Stimulated activated CD8-positive, alpha-beta memory T cell treated with anti-CD3 and anti-CD28 coated beads, Interleukin-12 subunit alpha, Interleukin-12 subunit beta, amount 100 ng/mL, for 4 hours (primary cell): ENCODE measurements around the gene BAZ2B.
"Not testable (repeated sequence)": the region's sequence is repeated elsewhere in the genome, so short reads cannot be mapped to it uniquely, and the experiment has no call there.

Experiments
- DNase-seq: peaks from one replicate; pipeline ENCODE4 v3.0.0-alpha.2; 2020; ENCODE audit warnings: low read depth

The BAZ2B gene, protein sequence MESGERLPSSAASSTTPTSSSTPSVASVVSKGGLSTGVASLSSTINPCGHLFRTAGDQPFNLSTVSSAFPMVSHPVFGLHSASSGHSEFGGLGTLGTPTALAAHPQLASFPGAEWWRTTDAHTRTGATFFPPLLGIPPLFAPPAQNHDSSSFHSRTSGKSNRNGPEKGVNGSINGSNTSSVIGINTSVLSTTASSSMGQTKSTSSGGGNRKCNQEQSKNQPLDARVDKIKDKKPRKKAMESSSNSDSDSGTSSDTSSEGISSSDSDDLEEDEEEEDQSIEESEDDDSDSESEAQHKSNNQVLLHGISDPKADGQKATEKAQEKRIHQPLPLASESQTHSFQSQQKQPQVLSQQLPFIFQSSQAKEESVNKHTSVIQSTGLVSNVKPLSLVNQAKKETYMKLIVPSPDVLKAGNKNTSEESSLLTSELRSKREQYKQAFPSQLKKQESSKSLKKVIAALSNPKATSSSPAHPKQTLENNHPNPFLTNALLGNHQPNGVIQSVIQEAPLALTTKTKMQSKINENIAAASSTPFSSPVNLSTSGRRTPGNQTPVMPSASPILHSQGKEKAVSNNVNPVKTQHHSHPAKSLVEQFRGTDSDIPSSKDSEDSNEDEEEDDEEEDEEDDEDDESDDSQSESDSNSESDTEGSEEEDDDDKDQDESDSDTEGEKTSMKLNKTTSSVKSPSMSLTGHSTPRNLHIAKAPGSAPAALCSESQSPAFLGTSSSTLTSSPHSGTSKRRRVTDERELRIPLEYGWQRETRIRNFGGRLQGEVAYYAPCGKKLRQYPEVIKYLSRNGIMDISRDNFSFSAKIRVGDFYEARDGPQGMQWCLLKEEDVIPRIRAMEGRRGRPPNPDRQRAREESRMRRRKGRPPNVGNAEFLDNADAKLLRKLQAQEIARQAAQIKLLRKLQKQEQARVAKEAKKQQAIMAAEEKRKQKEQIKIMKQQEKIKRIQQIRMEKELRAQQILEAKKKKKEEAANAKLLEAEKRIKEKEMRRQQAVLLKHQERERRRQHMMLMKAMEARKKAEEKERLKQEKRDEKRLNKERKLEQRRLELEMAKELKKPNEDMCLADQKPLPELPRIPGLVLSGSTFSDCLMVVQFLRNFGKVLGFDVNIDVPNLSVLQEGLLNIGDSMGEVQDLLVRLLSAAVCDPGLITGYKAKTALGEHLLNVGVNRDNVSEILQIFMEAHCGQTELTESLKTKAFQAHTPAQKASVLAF (N-terminal part only)

DNA sequence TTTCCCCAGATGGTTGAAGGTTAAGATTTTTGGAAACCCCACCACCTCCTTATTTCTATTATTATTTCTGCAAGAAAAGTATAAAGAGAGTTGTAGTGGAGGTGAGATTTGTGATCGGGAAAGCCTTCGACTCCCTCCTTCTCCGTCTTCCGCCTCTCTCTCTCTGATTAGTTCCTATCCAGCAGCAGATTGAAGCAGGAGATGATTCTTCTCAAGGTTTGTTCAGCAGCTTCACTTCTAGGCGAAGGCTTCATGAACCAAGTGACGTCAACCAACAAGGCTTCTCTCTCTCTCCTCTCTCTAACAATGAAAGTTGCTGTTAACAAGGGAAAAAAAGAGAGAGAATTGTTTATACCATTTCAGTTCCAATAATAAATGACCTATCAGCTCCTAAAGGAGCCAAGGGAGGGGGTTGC, at the start of gene BAZ2B:
BAZ2B (minus strand) TSS at position 263 of the 416 bp plus-strand sequence. CDS start 137,829 bp downstream, outside the sequence.
- no peak for DNase-seq

DNA sequence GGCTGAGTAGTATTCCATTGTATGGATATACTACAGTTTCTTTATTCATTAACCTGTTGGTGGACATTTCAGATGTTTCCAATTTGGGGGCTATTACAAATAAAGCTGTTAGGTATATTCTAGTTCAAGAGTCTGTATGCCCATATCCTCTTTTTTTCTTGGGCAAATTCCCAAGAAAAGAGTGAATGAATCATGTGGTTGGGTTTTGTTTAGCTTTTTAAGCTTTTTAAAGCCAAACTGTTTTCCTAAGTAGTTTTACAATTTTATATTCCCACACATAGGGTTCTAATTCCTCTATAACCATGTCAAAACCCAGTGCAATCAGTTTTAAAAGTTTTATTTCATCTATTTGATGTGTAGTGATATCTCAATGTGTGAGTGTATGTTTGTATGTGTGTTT, 44.9 kb upstream of the BAZ2B start:
- DNase-seq, result no peak

DNA sequence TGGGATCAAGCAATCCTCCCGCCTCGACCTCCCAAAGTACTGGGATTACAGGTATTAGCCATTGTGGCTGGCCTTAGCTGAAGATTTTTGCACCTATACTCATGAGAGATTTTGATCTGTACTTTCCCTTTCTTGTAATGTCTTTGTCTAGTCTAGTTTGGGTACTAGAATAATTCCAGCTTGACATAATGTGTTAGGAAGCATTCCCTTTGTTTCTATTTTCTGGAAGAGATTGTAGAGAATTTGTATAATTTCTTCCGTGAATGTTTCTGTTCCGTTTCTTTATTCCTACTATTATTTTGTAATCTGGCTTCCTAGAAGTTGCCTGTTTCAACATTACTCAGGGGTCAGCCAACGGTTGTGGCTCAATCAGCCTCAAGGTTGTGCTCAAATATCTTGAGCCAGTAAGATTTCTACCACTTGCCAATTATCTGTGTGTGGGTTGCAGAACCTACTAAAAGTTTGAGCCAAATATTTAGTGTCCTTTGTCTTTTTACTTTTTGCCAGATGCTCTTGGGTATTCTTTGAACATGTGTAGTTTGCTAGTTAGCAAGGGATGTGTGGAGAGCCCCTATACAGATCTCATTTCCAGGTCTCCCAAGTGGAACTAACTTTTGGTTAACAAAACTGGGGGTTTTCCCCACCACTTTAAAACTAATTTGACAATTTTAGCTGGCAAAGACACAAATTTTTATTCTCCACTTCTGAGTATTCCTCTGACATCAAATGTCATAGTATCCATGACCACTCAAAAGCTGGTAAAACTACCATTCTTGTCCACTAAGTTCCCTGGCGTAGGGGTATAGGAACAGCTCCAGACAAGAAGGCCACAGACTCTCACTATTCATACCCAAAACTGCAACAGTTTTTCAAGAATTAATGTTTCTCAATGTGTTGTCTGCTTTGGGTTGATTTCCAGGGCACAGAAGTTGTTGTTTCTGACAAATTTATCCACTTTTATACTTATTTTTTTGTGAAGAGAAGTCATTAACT, 42.8 kb upstream of the BAZ2B start:
- no peak for DNase-seq

DNA sequence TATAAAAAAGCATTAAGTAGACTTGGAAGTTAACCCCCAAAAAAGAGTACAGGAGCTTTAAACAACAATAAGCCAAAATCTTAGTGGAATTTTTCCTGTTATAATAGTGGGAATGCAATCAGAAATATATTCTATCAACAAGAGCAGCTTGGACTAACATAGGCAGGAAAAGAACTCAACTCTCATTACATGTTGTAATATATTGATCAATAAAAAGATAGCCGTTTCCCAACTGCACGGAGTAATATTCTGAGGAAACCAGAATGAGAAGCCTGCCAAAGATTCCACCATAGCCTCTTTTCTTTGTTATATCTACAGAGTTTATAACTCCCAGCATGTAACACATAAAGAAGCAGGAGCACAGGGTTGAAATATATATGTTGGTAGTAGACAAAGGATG, 37.6 kb upstream of the BAZ2B start:
- no peak for DNase-seq

DNA sequence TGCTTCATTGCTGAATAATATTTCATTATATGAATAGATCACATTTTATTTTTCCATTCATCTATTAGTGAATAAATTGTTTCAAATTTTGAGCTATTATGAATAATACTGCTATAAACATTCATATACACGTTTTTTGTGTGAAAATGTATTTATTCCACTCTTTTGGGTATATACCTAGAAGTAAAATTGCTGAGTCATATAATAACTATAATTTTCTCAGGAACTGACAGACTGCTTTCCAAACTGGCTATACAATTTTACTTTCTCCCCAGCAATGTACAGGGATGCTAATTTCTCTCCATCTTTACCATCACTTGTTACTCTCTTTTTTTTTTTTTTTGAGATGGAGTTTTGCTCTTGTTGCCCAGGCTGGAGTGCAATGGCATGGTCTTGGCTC, 35.5 kb upstream of the BAZ2B start:
- no peak for DNase-seq

DNA sequence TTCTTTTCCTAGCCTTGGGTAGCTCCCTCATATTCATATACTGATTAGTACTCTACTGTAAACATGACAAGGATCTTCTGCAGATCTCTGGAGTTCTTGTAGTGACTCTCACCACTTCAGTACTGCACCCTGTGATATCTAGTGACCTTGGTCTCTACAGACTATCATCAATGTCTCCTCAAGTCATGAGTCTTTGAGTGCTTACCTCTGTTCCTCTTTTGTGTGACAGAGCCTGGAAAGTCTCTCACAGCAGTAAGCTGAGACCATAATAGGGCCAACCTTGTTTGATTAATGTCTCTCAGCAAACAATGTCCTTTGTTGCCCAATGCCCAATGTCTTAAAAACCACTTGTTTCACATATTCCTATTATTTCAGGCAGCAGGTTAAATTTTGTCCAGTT, 34.2 kb upstream of the BAZ2B start:
- DNase-seq, result no peak

DNA sequence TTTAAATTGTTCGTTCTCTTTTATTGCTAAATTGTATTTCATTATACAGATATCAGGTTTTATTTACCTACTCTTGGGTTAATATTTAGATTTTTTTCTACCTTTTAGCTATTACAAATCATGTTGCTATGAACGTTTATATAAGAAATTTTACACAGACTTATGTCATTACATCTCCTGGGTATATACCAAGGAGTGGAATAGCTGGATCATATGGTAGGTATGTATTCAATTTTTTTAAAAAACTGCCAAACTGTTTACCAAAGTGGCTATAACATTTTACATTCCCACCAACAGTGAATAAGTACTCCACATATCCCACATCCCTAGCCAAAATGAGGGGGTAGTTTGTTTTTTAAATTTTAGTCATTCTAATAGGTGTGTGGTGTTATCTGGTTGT, 32.3 kb upstream of the BAZ2B start:
- no peak for DNase-seq

DNA sequence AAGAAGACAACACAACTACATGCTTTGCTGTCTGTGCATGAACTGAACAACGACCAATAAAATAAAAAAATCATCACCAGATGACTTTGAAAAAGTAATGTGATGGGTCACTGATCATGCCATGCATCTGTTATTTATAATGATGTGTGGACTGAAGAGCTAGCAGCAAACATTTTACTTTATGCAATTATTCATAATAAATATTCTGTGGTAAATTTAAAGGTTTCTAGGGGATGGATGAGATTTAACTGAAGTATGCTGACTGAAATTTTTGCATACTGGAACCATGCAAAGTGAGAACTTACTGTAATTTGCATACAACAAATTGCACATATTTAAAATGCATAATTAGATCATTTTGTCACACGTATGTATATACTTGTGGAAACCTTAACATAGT, 31.3 kb upstream of the BAZ2B start:
- DNase-seq, result no peak

DNA sequence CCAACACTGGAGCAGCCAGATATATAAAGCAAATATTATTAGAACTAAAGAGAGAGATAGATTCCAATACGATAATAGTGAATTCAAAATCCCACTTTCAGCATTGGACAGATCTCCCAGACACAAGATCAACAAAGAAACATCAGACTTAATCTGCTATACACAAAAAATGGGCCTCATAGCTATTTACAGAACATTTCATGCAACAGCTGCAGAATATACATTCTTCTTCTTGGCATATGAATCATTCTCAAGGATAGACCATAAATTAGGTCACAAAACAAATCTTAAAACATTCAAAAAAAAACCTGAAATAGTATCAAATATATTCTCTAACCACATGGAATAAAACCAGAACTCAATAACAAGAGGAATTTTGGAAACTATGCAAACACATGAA, 23.8 kb upstream of the BAZ2B start:
- DNase-seq, result no peak

DNA sequence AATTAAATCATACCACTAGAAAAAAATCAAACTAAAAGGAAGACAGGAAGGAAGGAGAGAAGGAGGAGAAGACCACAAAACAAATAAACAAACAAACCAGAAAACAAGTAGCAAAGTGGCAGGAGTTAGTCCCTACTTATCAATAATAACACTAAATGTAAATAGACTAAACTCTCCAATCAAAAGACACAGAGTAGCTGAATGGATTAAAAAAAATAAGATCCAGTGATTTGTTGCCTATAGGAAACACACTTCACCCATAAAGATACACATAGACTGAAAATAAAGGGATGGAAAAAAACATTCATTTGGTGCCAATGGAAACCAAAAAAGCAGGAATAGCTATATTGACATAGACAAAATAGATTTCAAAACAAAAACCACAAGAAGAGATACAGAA, 23.4 kb upstream of the BAZ2B start:
- no peak for DNase-seq

DNA sequence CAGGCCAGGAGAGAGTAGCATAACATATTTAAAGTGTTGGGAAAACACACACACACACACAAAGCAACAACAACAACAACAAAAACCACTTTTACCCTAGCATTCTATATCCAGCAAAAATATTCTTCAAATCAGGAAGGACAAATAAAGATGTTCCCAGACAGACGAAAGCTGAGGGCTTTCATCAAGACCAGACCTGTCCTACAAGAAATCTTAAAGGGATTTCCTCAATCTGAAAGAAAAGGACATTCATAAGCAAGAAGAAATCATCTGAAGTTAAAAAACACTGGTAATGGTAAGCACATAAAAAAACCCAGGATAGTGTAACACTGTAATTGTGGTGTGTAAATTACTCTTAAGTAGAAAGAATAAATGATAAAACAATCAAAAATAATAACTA, 22.7 kb upstream of the BAZ2B start:
- DNase-seq, result no peak

DNA sequence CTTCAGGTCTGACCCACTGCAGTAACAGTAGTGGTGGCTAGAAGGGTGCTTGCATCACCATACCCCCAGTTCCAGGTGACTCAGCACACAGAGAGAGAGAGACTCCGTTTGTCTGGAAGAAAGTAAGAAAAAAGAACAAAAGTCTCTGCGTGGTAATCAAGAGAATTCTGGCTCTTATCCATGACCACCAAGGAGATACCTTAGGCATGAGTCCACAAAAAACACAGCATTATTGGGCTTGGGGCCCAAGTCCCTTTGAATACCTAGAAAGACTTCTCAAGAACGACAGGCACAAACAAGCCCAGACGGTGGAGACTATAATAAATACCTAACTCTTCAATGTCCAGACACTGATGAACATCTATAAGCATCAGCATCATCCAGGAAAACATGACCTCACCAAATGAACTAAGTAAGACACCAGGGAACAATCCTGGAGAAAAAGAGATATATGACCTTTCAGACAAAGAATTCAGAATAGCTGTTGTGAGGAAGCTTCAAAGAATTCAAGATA, 21.7 kb upstream of the BAZ2B start:
- DNase-seq, result no peak

DNA sequence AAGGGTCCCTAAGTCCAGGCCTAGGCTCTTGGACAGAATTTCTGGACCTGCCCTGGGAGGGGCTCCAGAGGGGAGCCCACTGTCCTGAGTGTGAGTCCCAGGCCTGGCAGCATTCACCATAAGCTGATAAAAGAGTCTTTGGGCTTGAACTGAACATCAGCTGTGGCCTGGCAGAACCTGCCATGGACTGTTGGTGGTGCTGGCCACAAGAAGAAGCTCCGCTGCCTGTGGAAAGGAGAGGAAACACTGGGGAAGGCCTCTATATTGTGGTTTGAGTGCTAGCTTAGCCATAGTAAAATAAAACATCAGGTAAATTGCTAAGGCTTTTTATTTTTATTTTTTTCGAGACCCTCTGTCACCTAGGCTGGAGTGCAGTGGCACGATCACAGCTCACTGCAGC, 20.9 kb upstream of the BAZ2B start:
- no peak for DNase-seq

DNA sequence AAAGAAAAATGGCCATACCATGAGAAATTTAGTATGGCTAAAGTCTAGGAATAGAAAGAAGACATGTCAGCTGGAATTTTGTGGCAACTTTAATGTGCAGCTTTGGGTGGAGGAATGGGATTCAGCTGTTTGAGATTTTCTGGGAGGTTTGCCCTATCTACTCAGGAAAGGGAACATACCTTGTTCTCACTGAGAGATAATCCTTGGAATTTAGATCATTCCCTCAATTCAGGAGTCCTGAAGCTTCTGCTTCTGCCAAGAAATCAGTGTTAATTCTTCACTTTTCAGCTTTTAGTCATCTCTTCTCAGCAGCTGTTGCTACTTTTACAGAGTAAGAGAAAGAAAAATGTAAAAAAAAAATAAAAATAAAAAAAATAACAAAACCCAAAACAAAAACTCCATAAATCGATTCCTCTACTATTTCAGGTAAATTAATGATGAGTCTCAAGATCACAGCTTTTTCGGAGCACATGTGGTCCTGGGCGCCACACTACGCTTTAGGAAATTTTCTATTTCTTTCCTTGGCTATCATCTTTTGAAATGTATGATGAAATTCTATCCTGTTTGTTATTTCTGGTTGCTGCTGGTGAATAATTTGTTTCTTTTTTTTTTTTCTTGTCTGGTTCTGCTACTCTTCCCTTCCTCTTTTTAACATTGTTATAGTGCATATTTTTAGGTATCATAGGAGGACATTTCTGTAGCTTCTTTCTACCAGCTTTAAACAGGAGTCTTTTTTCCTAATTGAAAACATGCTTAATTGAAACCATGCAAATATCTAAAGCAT, 18.9 kb upstream of the BAZ2B start:
- no peak for DNase-seq

DNA sequence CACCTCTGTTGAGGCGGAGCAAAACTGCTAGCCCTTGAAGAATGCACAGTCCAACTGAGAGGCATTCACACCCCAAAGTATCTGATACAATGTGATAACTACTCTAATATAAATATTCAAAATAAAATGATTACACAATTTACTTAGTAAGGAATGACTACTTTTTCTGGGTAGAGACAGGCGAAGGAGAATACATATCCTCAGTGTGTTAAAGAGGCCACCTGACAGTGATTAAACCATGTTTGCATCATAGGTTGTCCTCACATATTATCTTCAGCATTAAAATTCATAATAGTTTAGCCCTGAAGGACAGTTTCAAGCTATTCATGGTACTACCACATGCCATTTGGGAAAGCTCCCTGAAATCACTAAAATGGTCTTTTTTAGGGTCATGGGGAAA, 16.9 kb upstream of the BAZ2B start:
- DNase-seq, result no peak

DNA sequence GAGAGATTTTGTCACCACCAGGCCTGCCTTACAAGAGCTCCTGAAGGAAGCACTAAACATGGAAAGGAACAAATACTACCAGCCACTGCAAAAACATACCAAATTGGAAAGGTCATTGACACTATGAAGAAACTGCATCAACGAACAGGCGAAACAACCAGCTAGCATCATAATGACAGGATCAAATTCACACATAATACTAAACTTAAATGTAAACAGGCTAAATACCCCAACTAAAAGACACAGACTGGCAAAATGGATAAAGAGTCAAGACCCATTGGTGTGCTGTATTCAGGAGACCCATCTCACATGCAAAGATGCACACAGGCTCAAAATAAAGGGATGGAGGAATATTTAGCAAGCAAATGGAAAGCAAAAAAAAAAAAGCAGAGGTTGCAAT, 9.3 kb upstream of the BAZ2B start:
- not testable (repeated sequence) for DNase-seq

DNA sequence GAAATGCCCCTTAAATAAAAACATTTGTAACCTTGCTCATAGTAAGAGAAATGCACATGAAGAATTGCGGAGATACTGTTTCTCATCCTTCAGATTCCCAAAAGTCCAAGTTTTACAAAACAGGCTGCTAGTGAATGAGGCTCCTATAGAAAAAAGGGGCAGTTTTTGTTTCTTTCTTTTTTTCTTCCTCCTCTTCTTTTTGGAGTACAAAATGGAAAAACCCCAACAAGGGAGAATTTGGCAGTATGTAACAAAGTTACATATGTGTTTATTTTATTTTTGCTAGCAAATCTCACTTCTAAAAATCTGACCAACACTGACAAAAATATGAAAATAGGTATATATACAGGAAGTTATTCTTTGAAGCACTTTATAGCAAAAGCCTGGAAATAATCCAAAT, 7.1 kb upstream of the BAZ2B start:
- no peak for DNase-seq

DNA sequence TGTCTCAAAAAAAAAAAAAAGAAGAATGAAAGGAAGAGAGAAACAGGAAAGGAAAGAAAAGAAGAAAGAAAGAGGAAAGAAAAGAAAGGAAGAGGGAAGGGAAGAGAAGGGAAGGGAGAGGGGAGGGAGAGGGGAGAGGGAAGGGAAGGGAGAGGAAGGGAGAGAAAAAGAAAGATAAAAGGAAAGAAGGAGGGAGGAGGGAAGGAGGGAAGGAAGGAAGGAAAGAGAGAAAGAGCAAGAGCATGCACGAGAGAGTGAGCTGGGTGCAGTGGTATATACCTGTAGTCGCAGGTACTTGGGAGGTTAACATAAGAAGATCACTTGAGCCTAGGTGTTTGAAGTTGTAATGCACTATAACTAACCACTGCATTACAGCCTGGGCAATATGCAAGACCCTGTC, 6.6 kb upstream of the BAZ2B start:
- no peak for DNase-seq

DNA sequence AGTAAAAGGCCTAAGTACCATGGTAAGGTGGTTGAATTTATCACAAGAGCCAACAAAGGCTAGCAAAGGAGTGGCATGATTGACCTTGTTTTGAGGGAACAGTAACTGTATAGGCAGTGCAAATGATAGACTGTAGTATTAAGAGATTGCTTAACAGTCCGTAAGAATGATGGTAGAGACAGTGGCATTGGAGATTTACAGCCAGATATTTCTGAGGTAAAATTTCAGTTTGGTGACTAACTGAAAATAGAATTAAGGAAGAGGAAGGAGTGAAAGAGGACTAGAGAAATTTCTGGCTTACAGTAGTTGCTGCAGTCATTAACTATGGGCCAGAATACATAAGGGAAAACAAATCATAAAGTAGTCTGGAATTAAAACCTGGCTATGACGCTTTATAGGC, 4.4 kb upstream of the BAZ2B start:
- DNase-seq, result no peak

DNA sequence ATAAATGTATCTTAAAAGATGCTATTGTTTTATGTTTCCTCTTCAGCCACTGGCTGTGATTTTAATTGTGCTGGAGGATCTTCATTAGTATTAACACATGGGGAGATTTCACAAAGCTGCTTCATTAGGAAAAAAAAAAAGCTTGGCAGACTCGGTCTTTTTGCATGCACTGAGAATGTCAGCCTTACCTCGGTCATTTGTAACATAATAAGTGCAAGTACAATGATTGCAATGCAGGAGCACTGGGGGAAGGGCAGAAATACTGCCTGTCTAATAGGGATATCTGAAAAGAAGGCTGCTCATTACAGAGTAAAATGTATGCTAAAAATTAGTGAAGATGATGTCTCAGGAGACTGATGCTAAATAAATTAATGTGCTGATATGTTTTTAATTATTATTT, 1.3 kb upstream of the BAZ2B start:
- DNase-seq, result no peak
